Lower leg skin (tissue), 3 donors: ENCODE data around the gene PLEKHG7.

Experiments used
- CTCF ChIP-seq, 3 donors: fragments of 450-650 bp; IDR thresholded peaks; one replicate each; pipeline ENCODE4 v1.5.1; 2016; ENCODE audit warnings: antibody characterized with exemption in 3 of 3, mild to moderate bottlenecking in 3 of 3, moderate library complexity in 2 of 3
- POLR2A ChIP-seq, 2 donors: fragments of 450-650 bp; IDR thresholded peaks; one replicate each; pipeline ENCODE4 v1.6.1; 2016 to 2017; ENCODE audit warnings: antibody characterized with exemption in 2 of 2, mild to moderate bottlenecking in 1 of 2, moderate library complexity in 1 of 2

GRCh38 chr12:92785563-92785950 is 82.8 kb downstream of the PLEKHG7 start:
- TF ChIP-seq CTCF (IDR thresholded peaks at IDR 0.05) (no peak), POLR2A (IDR thresholded peaks at IDR 0.05) (no peak)
